ENCODE data around the gene ANXA4.

Gene ANXA4

DNA sequence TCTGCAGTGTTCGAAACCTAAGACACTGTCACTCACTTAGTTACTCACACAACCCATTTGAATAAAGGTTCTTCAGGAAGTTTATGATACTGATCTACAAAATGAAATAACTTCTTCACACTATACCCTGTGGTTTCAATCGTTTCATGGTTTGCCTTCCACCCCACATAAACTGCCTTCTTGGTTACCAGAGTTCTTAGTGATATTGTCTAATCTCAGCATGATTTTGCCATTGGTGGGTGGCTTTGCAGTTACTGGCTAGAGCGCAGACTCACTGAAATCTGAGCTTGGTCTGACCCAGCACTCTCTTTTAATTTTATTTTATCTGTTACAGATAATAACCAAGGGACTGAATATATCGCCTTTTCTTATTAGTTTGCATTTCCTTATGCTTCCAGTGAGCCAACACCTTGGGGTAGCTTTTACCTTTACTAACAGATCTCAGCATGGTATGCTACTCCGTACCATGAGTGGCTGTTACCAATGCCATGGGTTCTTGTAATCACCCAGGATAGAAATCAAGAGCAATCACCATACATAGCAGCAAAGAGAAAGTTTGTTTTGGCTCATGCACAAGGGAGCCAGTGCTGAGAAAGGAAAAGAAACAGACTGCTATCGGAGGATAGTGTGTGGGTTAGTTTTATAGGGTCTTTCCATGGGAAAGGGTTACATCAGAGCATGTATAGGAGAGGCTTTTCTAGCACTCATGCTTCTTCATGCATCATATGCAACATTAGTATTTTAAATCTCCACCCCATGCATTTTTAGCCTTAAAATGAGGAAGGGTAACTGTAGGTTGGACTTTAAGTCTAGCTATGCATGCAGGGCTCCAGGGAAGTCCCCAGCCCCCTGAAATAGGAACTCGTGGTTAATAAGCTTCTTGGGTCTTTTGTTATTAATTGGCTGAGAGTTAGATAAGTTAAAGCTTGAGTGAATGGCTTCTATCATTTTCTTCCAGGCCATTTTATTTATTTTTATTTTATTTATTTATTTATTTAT is 33.3 kb downstream of the ANXA4 start:
- peak; percentile 62 for FAIRE-seq
- DNase-seq (ENCODE audit: insufficient read length, low spot score): no peak

- FAIRE-seq (no peak), DNase-seq (ENCODE audit: insufficient read length, low spot score) (no peak)
Observed at GRCh38 chr2:69776886-69777785, 35.2 kb downstream of the ANXA4 start.

- FAIRE-seq: no peak
Observed at GRCh38 chr2:69777786-69778105, 35.8 kb downstream of the ANXA4 start.

DNA sequence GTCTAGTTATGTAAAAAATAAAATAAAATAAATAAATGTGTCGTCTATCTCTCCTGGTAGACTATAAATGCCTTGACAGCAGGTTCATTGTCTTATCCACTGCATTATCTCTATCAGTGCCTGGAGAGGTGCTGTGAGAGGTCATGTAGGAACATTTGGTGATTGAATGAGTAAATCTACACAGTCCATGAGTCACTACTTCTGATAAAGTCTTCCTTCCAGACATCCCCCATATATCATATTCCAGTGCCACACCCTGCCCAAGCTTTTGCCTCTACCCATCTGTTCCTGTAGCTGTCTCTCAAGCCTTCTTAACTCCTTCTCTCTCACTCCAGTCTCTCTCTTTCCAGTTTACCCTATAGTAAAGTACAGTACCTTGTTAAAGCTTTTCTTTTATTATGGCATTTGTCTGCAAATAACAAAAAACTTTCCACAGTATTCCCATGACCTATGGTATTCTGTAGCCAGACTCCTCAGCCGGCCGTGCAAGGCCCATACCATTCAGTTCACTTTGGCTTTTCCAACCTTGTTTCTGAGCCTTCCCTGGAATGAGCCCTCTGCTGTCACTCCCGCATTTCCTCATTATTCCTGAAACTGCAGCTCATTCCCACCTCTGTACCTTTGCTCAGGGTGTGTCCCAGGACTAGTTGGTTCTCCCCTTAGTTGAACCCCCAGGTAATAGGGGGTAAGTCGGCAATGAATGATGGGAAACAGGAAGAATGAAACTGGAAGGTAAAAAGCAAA is 37.5 kb downstream of the ANXA4 start:
- FAIRE-seq (peak; percentile 44), DNase-seq (ENCODE audit: insufficient read length, low spot score) (no peak)

More at GRCh38 chr2:69777786-69778105, 35.8 kb downstream of the ANXA4 start:
- DNase-seq (ENCODE audit: insufficient read length, low spot score): no peak

GRCh38 chr2:69780921-69781320 is 39.0 kb downstream of the ANXA4 start:
- no peak for DNase-seq (ENCODE audit: insufficient read length, low spot score)
- no peak for FAIRE-seq

DNA sequence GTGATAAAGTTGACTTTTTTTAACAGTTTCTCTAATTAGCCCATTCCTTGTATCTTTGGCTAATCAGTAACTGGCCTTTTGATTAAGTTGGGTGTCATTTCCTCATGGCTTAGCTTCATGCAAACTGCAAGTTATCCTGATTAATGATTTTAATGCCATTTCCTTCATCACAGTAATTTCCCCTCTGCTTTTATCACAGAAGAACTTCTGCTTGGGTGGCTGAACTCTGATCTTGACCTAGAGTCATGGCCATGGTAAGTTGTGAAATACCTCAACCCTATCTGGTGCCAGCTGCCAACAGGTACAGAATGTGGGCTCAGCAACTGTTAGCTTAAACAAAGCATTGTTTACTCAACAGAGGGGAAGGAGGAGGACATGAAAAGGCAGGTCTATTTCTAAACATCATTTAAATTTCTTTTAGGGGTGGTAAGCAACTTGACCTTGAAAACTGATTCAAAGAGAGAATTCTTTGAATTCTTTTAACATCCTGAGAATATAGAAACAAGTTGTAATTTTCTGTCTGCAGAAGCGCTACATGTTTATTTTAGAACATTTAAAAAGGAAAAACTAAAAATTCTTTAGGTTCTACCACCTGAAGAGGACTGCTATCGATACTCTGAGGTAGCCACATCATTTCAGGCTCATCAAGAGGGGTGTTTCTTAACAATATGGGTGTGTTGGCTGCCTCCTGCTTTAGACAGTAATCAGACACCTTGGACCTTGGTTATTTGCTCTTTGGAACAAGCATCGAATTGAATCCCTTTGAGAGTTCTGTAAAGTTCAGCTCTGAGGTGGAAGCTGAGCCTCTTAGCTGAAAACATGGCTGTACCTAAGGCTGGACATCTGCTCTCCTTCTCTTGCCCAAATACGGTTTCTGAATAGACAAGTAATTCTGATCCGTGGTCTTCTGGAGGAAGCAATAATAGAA is 39.7 kb downstream of the ANXA4 start:
- DNase-seq (ENCODE audit: insufficient read length, low spot score): no peak

DNA sequence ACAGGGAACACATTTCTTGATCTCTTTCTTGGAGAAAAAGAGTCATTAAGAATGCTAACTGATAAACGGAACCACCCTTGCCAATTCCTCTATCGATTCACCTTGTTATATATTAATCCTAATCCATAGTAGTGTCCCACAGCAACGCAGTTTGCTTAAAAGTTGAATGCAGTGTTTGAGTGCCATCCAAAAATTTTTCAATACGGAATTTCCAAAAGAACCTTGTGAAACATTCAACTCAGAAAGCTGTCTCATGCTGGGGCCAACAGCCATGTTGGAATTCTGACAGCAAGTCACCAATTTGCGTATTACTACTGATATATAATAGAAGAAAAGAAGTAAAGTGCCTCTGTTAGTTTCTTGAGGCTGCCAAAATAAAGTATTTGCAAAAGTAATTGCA is 42.3 kb downstream of the ANXA4 start:
- FAIRE-seq (no peak), DNase-seq (ENCODE audit: insufficient read length, low spot score) (no peak)

More for the DNA sequence above, 39.7 kb downstream of the ANXA4 start:
- FAIRE-seq: peak; percentile 68

DNA sequence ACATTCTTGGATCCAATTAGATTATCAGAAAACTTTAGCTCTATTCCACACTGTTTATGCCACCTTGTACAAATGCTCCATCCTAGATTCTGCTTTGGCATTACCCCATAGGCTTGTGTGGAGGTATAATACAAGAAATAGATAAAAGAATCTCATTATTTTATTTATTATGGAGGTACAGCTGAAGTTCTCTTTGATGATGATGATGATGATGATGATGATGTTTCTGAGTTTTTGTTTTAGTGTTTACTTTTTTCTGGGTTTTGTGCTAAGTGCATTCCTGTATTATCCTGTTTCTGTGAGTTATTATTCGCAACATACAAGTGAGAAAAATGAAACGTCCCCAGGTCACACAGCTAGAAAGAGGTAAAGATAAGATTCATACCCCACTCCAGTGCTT is 43.4 kb downstream of the ANXA4 start:
- DNase-seq (ENCODE audit: insufficient read length, low spot score) (no peak), FAIRE-seq (no peak)

DNA sequence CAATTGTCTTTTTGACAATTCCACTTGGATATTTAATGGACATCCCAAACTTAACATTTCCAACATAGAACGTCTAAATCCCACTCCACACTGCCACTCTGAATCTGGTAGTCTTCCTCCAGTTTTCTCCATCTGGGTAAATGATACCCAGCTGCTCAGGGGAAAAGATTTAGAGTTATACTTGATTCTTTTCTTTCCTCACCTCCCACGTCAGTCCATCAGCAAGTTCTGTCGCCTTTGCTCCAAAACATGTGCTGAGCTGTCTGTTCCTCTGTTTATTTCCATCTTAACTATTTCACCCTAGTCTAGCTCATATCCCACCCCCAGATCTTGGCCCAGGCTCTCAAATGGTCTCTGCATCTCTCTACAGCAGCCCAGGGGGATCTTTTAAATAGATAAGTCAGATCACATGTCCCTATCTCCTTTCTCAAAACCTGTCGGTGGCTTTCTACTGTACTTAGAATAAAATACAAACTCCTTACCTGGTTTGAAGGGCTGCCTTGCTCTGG is 44.2 kb downstream of the ANXA4 start:
- FAIRE-seq (no peak), DNase-seq (ENCODE audit: insufficient read length, low spot score) (no peak)

DNA sequence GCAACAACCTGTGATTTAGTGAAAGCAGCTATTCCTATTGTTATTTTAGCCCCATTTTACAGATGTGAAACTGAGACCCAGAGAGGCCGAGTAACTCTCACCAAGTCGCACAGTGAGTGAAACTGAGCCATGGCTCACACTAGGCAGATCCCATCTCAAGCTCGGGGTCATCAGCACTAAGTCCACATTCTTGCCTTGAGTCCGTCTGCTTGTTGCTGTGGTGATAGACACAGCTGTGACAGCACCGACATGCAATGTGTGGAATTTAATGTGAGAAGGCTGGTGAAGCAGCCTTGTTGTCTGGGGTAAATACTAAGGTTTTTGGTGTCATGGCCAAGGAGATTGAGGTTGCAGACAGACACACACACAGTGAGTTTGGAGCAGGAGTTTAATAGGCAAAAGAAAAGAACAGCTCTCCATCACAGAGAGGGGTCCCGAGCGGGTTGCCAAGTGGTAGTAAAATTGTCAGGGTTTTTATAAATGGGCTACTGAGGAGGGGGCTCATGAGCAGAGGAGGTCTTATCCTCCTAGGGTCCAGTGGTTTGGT is 47.3 kb downstream of the ANXA4 start:
- DNase-seq (ENCODE audit: insufficient read length, low spot score): no peak
- FAIRE-seq: peak; percentile 98

DNA sequence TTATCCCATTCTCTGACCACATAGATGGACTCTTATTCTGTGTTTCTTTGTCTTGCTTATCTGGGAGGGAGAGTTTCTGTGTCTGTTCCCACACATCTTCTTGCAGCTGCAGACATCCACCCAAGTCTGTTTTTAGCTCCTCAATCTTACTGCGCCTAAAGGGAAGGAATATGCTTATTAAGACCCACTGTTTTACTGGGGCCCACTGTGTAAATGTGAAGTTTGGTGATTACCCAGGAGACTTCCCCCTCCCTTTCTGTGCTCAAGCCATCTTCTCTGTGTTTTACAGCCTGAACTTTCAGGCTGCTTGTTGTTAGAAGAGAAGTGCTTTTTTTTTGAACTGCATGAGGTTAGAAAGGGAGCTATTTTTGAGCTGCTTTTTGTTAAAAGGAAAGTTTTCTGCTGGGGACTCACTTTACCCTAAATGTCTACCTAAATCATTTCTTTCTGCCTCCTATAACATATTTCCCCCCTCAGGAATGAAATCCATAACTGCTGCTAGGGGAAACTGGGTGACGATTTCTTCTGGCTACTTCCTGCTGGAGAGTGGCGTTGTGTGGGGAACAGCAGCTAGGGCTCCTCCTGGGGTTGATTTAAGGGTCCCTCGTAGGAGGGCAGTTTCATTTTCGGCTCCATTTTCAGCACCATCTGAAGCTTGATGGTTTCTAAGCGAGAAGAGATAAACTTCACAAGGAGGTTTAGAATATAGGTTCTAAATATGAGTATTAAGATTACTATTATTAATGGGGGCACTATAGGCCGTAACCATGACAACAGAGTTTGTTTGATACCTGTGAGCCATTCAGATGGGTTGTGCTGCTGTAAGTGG is 48.1 kb downstream of the ANXA4 start:
- FAIRE-seq (peak; percentile 94), DNase-seq (ENCODE audit: insufficient read length, low spot score) (no peak)

GRCh38 chr2:69790601-69790959 is 48.6 kb downstream of the ANXA4 start:
- no peak for DNase-seq (ENCODE audit: insufficient read length, low spot score)
- no peak for FAIRE-seq

DNA sequence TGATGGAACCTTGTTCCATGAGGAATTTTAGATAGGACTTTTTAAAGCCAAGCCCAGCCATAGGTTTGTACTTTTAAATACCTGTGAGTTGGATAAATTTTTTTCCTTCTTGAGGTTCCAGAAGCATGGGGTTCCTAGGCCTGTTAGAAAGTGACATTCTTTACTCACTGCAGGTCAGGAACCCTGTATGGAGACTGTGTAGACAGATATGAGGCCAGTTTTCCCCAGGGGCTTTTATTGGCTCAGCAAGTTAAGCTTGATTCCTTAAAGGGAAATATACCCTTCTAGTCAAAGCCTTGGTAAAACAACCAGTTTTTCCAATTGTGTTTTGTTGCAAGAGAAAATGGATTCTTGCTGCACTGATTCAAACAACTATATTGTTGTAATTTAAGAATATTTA is 49.1 kb downstream of the ANXA4 start:
- FAIRE-seq: peak; percentile 81
- no peak for DNase-seq (ENCODE audit: insufficient read length, low spot score)

DNA sequence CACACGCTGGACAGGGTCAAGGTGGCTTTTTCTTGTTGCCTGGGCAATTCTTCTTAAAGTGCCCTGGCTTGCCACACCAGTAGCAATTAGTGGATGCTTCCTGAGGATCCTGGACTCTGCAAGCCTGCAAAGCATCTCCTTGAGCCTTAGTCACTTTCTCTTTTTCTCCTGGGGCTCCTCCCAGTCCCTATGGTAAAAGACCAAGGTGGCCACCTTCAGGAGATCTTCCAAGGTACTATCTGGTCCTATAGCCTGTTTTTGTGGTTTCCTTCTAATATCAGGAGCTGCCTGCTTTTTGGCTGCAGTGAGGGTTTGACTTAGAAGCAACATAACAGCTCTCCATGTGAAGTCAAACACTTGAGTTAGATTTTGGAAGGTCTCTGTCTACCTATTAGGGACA is 54.2 kb downstream of the ANXA4 start:
- FAIRE-seq (no peak), DNase-seq (ENCODE audit: insufficient read length, low spot score) (no peak)

DNA sequence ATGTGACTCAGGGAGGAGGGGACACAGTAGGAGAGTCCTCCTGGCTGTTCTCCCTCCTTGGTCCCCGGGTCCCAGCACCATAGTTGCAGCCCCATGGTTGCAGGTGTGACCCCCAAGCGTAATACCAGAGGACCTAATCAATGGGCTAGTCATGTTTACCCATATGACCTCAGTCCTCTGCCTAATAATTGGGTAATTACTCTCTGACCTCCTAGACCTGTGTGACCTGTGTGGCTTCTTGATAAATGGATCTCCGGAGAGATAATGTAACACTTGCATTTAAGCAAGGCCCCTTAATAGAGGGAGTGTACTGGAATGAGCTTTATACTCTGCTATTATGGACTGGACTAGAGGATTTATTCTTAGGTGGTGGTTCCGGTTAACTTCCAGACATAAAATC is 55.3 kb downstream of the ANXA4 start:
- FAIRE-seq (no peak), DNase-seq (ENCODE audit: insufficient read length, low spot score) (no peak)

GRCh38 chr2:69797836-69798289 is 55.9 kb downstream of the ANXA4 start:
- no peak for FAIRE-seq
- DNase-seq (ENCODE audit: insufficient read length, low spot score): no peak

DNA sequence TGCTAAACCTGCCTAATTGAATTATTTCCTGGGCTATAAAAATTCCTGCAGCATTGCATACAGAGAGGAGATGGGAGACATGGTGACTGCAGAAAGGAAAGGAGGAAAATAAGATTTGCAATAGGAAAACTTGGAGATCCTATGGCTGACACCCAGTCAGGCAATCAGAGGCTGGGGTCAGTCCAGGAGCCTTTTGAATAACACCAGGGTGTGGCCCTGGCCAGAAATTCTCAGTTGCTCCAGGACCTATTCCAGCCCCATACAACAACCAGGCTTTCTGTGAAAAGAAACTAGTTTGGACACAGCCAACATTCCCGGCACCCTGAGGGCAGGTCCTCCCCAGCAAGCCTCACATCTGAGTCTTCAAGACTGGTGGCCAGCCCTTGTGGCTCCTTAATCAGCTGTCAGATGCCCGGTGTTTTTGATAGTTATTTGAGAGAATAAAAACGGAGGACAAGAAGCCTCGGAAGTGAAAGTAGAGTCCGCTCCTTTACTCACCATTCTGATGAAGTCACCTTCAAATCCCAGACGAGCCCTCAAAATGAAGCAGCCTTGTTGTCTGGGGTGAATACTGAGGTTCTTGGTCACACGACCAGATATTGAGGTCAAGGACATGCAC is 56.5 kb downstream of the ANXA4 start:
- DNase-seq (ENCODE audit: insufficient read length, low spot score) (no peak), FAIRE-seq (no peak)

Data from GM19239 (cell line).